T47D (cell line): ENCODE data around the gene ABCB1.

Experiments used
- DNase-seq, 2 experiments: peaks; one replicate each; pipeline versions ENCODE4 v3.0.0 to v3.0.0-alpha.2; 2011 to 2012; ENCODE audit warnings: low read depth in 1 of 2, low spot score in 1 of 2
- JUND ChIP-seq: IDR thresholded peaks from 2 replicates; pipeline ENCODE4 v1.6.1; 2012; ENCODE audit warnings: low read depth
- in situ Hi-C: cut with HindIII; loops from 2 replicates; pipeline ENCODE4 v1.10.0; 2016; ENCODE audit warnings: low sequenced_read_pairs, low pct_unique_long_range_greater_than_20kb

The ABCB1 gene

GRCh38 chr7:87528730-87529129 is 72.0 kb downstream of the ABCB1 start:
- in situ Hi-C loops, result no loop called here
- no peak for TF ChIP-seq JUND
- DNase-seq, result no peak

- in situ Hi-C loops, result no loop called here
- no peak for DNase-seq
- TF ChIP-seq JUND, result no peak
Observed at GRCh38 chr7:87518735-87519134, 81.9 kb downstream of the ABCB1 start.

- TF ChIP-seq JUND, result no peak
- DNase-seq, result no peak
- in situ Hi-C loops, result no loop called here
Observed at GRCh38 chr7:87517891-87518290, 82.8 kb downstream of the ABCB1 start.

GRCh38 chr7:87517136-87517815 is 83.4 kb downstream of the ABCB1 start:
- in situ Hi-C loops, result no loop called here
- DNase-seq, result no peak
- TF ChIP-seq JUND, result no peak

GRCh38 chr7:87513735-87514335 is 86.8 kb downstream of the ABCB1 start:
- in situ Hi-C loops, result no loop called here
- no peak for TF ChIP-seq JUND
- no peak for DNase-seq

- DNase-seq, result no peak
- in situ Hi-C loops, result no loop called here
- no peak for TF ChIP-seq JUND
Observed at GRCh38 chr7:87512906-87513305, 87.8 kb downstream of the ABCB1 start.

- in situ Hi-C loops, result no loop called here
- DNase-seq, result no peak
- no peak for TF ChIP-seq JUND
Observed at GRCh38 chr7:87511510-87511909, 89.2 kb downstream of the ABCB1 start.

GRCh38 chr7:87510411-87510875 is 90.2 kb downstream of the ABCB1 start:
- in situ Hi-C loops, result no loop called here
- peak in 1 of 2 experiments; percentile 13 for DNase-seq
- TF ChIP-seq JUND, result no peak

GRCh38 chr7:87507446-87507845 is 93.2 kb downstream of the ABCB1 start:
- peak in 1 of 2 experiments; percentile 41 for DNase-seq
- in situ Hi-C loops, result no loop called here
- TF ChIP-seq JUND, result no peak

- in situ Hi-C loops, result no loop called here
- TF ChIP-seq JUND, result no peak
- peak in 1 of 2 experiments; percentile 57 for DNase-seq
Observed at GRCh38 chr7:87506246-87507180, 94.2 kb downstream of the ABCB1 start.

- TF ChIP-seq JUND, result no peak
- DNase-seq, result no peak
- in situ Hi-C loops, result no loop called here
Observed at GRCh38 chr7:87505557-87506245, 95.0 kb downstream of the ABCB1 start.

GRCh38 chr7:87505122-87505521 is 95.6 kb downstream of the ABCB1 start:
- DNase-seq, result no peak
- in situ Hi-C loops, result no loop called here
- no peak for TF ChIP-seq JUND
